ENCODE measurements around the gene LRRC4C.

Gene LRRC4C

GRCh38 chr11:40732132-40732531, 727.3 kb downstream of the LRRC4C start:
- TF ChIP-seq CTCF (conservative IDR thresholded peaks at IDR 0.05; ENCODE audit: low read length): no peak
- H3K4me3 ChIP-seq (ENCODE audit: low read length): no peak overlapping the region
- DNase-seq (ENCODE audit: low read depth): no peak

- TF ChIP-seq CTCF (conservative IDR thresholded peaks at IDR 0.05; ENCODE audit: low read length): peak; percentile 43
- DNase-seq (ENCODE audit: low read depth): peak; percentile 0
- no peak overlapping the region for H3K4me3 ChIP-seq (ENCODE audit: low read length)
These were observed 737.2 kb downstream of the LRRC4C start for GRCh38 chr11:40722179-40722795.

- no peak for TF ChIP-seq CTCF (conservative IDR thresholded peaks at IDR 0.05; ENCODE audit: low read length)
- no peak for DNase-seq (ENCODE audit: low read depth)
- no peak overlapping the region for H3K4me3 ChIP-seq (ENCODE audit: low read length)
These were observed 742.9 kb downstream of the LRRC4C start for GRCh38 chr11:40716344-40717130.

- no peak overlapping the region for H3K4me3 ChIP-seq (ENCODE audit: low read length)
- no peak for TF ChIP-seq CTCF (conservative IDR thresholded peaks at IDR 0.05; ENCODE audit: low read length)
- DNase-seq (ENCODE audit: low read depth): no peak
These were observed 746.4 kb downstream of the LRRC4C start for GRCh38 chr11:40713083-40713482.

GRCh38 chr11:40701027-40701426, 758.4 kb downstream of the LRRC4C start:
- TF ChIP-seq CTCF (conservative IDR thresholded peaks at IDR 0.05; ENCODE audit: low read length): no peak
- no peak for DNase-seq (ENCODE audit: low read depth)
- H3K4me3 ChIP-seq (ENCODE audit: low read length): no peak overlapping the region

- DNase-seq (ENCODE audit: low read depth): no peak
- no peak overlapping the region for H3K4me3 ChIP-seq (ENCODE audit: low read length)
- no peak for TF ChIP-seq CTCF (conservative IDR thresholded peaks at IDR 0.05; ENCODE audit: low read length)
These were observed 769.6 kb downstream of the LRRC4C start for GRCh38 chr11:40689823-40690222.

- no peak for DNase-seq (ENCODE audit: low read depth)
- H3K4me3 ChIP-seq (ENCODE audit: low read length): no peak overlapping the region
- TF ChIP-seq CTCF (conservative IDR thresholded peaks at IDR 0.05; ENCODE audit: low read length): no peak
These were observed 771.1 kb downstream of the LRRC4C start for GRCh38 chr11:40688369-40688768.

Data from AG10803 (cell line).